ENCODE data around the gene BDKRB1.
A peak's percentile ranks its signal among the peaks of the same experiment; 100 is the strongest.

The BDKRB1 gene

DNA sequence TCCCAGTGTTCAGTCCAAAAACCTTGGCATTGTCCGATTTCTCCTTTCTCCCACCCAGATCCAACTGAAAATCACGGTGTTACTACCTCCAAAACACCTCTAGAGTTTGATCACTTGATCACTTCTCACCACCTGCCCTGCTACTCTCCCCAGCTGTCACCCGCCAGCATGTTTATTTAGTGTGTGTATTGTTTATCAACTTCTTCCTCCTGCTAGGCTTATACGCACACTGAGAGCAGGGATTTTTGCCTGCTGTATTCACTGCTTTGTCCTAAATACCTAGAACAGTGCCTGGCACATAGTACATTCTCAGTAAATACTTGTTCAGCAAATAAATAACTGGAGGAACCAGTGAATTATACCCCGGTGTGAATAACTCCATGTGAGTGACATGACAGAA is 5.0 kb downstream of the BDKRB1 start:
- no peak for DNase-seq

- no peak for DNase-seq
These were observed 6.0 kb downstream of the BDKRB1 start for GRCh38 chr14:96261772-96262655.

DNA sequence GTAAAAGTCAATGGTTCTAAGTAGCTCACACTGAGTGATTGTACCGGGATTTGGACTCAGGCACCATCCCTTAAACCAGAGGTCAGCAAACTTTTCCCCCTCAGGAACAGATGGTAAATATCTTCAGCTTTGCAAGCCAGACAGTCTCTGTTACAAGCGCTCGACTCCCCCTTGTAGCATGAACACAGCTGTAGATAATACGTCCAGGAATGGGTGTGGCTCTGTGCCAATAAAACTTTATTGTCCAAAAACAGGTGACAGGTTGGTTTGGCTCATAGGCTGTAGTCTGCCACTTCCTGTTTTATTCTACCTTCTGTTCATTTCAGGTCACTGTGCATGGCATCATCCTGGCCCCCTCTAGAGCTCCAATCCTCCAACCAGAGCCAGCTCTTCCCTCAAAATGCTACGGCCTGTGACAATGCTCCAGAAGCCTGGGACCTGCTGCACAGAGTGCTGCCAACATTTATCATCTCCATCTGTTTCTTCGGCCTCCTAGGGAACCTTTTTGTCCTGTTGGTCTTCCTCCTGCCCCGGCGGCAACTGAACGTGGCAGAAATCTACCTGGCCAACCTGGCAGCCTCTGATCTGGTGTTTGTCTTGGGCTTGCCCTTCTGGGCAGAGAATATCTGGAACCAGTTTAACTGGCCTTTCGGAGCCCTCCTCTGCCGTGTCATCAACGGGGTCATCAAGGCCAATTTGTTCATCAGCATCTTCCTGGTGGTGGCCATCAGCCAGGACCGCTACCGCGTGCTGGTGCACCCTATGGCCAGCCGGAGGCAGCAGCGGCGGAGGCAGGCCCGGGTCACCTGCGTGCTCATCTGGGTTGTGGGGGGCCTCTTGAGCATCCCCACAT is 7.6 kb downstream of the BDKRB1 start:
- no peak for DNase-seq

DNA sequence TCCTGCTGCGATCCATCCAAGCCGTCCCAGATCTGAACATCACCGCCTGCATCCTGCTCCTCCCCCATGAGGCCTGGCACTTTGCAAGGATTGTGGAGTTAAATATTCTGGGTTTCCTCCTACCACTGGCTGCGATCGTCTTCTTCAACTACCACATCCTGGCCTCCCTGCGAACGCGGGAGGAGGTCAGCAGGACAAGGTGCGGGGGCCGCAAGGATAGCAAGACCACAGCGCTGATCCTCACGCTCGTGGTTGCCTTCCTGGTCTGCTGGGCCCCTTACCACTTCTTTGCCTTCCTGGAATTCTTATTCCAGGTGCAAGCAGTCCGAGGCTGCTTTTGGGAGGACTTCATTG is 8.2 kb downstream of the BDKRB1 start:
- no peak for DNase-seq

GRCh38 chr14:96264853-96265252 is 8.8 kb downstream of the BDKRB1 start:
- DNase-seq, result peak in 1 of 56 donors; percentile 6

DNA sequence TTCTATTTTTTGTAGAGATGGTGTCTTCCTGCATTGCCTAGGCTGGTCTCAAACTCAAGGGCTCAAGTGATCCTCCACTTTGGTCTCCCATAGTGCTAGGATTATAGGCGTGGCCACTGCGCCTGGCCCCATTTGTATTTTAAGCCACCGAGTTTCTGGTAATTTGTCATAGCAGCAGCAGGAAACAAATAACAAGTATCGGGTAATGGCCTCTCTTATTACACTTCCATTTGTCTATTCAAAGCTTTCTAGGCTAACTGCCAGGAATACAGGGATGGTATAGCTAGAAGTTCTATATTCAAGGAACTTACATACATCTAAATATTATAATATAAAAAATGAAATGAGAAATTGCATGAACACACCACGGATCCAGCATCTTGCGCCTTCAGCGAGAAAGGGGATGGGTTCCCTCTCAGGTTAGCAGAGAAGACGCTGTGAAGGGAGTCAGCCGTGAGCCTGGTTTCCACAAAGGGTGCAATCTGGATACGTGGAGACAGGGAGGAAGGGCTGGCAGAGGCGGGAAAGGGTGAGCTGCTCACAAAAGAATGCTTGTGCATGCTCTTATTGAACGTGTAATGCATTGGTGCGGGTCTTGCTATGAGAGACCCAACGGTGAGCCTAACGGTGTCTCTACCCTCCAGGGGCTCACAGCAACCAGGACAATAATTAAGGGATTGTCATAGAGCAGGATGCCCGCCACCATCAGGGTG is 9.5 kb downstream of the BDKRB1 start:
- DNase-seq, result no peak

DNA sequence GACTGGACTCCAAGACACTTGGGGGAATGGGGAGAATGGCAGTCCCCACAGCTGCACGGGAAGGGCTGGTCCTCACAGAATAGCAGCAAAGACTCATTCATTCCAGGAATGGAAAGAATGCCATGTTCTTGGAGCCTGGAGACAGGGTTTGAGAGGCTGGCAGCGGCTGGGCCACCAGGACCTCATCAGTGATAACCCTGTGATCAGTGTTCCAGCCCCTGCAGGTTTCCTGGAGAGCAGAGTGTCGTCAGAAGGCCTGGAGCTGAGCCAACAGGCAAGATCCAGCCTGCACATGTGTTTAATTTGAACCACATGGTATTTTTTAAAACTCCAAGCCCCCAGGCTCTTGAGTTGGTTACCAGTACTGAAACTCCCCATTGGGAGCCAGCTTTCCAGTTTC is 11.3 kb downstream of the BDKRB1 start:
- no peak for DNase-seq

DNA sequence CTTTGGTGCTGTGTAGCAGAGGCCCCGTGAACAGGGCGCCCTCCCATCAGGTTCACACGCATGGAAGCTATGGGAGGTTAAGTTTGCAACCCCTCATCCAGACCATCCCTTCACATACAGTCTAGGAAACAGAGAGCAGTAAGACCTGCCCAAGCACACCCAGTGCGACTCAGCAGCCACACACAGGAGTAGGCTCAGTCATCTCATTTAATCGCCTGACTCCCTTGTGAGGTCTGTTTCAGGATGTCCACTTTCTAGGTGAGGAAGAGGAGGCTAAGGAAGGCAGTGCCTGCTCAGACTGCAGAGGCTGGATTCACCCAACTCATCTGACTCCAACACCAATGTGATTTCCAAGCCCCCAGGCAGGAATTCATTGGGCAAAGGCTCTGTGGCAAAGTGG is 11.9 kb downstream of the BDKRB1 start:
- no peak for DNase-seq

GRCh38 chr14:96268431-96269358 is 12.7 kb downstream of the BDKRB1 start:
- DNase-seq, result no peak

DNA sequence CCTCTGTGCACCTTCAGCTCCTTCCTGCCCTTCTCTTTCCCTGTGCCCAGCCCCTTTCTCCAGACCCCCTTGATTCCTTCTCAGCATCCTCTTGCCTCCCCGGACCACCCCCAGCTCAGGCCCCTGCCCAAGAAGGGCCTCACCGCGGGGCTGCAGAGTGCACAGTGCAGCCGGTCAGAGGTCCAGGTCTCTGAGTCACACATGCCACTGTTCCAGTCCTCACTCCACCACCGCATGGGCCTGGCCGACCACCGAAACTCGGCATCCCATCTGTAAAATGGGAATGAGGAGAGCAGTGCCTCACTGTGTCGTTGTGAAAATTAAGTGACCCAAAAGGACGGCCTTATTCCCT is 13.3 kb downstream of the BDKRB1 start:
- DNase-seq, result no peak

DNA sequence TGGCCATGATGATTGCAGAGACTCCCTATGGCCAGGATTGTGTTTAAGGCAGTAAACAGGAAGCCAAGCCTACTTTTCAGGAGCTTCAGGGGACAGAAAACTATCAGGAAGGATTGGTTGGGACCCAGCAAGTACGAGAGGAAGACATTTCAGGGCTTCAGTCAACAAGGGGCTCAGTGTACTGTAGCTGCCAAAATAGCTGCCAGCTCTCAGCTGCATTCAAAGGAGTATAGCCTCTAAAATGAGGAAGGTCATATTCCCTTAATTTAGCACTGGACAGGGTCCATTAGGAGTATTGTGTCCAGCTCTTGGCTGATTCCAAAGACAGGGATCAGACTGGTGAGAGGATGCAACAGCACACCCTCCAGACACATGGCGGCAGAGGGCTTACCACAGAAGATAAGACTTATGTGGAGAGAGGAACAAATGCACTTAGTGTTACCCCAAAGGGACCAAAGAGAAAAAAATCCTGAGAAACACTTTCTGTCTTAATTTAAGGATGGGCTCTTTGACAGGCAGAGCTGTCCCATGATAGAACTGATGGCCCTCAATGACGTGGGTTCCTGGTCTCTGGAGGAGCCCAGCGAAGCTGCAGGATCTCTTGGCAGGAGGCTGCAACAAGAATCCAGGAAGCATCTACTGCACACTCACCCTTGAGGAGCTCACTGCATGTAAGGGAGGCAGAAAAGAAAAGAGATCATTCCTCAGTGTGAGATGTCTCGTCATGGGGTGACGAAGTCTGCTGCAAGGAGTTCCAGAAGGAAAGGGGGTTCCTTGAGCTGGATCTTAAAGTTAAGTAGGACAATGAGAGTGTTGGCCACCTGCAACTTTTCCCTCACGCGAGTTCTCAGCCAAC is 14.8 kb downstream of the BDKRB1 start:
- DNase-seq, result no peak

GRCh38 chr14:96271421-96271762 is 15.4 kb downstream of the BDKRB1 start:
- no peak for DNase-seq

DNA sequence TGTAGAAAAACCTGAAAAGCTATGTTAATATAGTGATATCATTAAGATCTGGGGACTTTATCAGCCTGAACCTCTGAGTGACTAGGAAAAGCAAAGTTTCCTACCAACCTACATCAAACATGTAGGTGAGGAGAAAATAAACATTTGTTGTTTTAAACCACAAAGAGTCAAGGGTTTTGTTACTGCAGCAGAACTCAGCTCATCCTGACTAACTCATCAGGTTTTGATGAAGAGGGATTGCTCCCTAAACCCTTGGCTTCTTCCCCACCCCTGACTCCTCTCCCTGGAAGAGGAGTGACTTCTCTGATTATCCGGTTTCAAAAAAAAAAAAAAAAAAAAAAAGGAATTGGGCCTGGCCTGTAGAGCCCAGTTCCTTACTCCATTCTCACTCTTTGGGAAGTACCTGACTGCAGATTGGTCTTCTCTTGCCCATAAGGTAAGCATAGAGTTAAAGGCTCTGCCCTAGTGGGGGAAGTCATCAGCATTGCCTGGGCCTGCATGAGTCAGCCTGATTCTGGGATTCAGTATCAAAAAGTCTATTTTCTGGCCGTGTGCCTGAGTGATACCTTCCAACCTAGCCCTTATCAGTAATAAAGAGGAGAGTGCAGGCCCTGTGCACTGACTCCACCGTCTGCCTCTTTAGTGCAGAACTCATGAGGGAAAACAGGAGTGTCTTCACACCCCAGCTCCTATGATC is 16.9 kb downstream of the BDKRB1 start:
- DNase-seq, result no peak

DNA sequence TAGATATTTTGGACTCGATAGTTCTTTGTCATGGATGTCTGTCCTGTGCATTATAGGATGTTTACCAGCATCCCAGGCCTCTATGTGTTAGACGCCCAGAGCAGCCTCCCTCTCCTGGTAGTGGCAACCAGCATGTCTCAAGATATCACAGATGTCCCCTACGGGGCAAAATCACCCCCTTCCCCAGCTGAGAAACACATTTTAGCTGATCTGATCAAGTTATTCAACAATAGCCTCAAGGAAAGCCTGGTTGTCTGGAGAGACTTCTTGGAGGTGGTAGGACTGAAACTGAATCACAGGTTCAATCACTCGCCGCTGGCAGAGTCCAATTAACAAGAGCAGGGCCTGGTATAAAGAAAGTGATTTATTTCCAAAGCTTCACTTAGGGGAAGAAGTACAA is 17.6 kb downstream of the BDKRB1 start:
- DNase-seq, result no peak

GRCh38 chr14:96274122-96274521 is 18.1 kb downstream of the BDKRB1 start:
- DNase-seq, result no peak

DNA sequence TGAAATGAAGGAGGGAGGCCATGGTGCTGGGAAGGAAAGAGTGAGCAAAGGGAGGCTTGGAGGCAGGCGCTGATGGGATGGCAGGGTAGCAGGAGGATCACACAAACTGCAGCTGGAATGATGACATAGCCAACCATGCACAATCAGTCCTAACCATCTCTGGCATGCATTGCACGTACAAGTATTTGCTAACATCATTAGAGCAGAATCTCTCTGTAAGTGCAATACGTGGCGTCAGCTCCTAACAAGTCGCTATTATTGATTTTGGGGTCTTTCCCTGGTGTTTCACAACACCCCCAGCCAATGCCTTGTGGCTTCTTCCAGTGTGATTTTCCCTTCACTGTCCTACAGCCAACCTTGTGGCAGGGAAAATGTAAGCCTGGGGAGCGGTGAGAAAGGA is 18.5 kb downstream of the BDKRB1 start:
- peak in 34 of 56 donors; percentile 5 to 73 (median 34) for DNase-seq

GRCh38 chr14:96275177-96276112 is 19.4 kb downstream of the BDKRB1 start:
- peak in 52 of 56 donors; percentile 21 to 90 (median 62) for DNase-seq

DNA sequence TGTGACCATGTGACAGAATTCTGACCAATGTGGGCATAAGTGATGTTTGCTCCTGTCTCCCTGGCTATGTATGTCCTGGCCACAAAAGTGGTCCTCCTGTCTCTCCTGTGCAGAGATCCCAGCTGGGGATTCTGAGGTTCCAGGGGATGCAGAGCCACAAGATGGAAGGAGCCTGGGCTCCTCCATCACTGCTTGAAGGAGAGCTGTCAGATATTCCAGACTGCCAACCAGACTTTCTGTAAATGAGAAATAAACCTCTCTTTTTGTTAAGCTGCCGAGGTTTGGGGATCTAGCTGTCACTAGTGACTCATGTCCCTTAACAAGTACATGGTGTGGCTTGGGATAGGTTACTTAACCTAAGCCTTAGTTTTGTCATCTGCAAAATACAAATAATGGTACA is 21.9 kb downstream of the BDKRB1 start:
- no peak for DNase-seq
